NCI-H1105 treated with DMSO at 0.1 percent for 48 hours (cell line): Measurements from ENCODE around the gene CFAP97.
A peak's percentile ranks its signal among the peaks of the same experiment; 100 is the strongest.

ENCODE experiments used
- DNase-seq: peaks from one replicate; lab custom pipeline; 2025; lab: John Stamatoyannopoulos, UW

The CFAP97 gene

GRCh38 chr4:185196437-185196836 is 7.4 kb downstream of the CFAP97 start:
- DNase-seq: no peak

- DNase-seq: no peak
Measured at GRCh38 chr4:185194924-185195888, 8.6 kb downstream of the CFAP97 start.

GRCh38 chr4:185192059-185192458 is 11.7 kb downstream of the CFAP97 start:
- DNase-seq: no peak

GRCh38 chr4:185190306-185190856 is 13.4 kb downstream of the CFAP97 start:
- DNase-seq: no peak

- DNase-seq: no peak
Measured at GRCh38 chr4:185189606-185190305, 14.0 kb downstream of the CFAP97 start.

GRCh38 chr4:185186769-185187168 is 17.0 kb downstream of the CFAP97 start:
- no peak for DNase-seq

- DNase-seq: peak; percentile 80
Measured at GRCh38 chr4:185183622-185184281, 20.0 kb downstream of the CFAP97 start.

GRCh38 chr4:185182239-185182638 is 21.6 kb downstream of the CFAP97 start:
- no peak for DNase-seq

- DNase-seq: no peak
Measured at GRCh38 chr4:185179488-185179887, 24.3 kb downstream of the CFAP97 start.

GRCh38 chr4:185171373-185172071 is 32.3 kb downstream of the CFAP97 start:
- no peak for DNase-seq

- DNase-seq: no peak
Measured at GRCh38 chr4:185167234-185167633, 36.6 kb downstream of the CFAP97 start.

GRCh38 chr4:185165605-185166063 is 38.2 kb downstream of the CFAP97 start:
- DNase-seq: no peak

- DNase-seq: no peak
Measured at GRCh38 chr4:185151296-185151695, 52.5 kb downstream of the CFAP97 start.

GRCh38 chr4:185149392-185149791 is 54.4 kb downstream of the CFAP97 start:
- no peak for DNase-seq

- no peak for DNase-seq
Measured at GRCh38 chr4:185145572-185145971, 58.2 kb downstream of the CFAP97 start.

GRCh38 chr4:185144601-185145240 is 59.1 kb downstream of the CFAP97 start:
- no peak for DNase-seq

GRCh38 chr4:185143601-185143969 is 60.2 kb downstream of the CFAP97 start:
- peak; percentile 33 for DNase-seq

GRCh38 chr4:185142912-185143600 is 60.7 kb downstream of the CFAP97 start, which contains the start of gene SLC25A4:
Gene SLC25A4 (plus strand): TSS chr4:185143266. CDS start chr4:185143373, 107 bp downstream.
- peak; percentile 62 for DNase-seq

GRCh38 chr4:185142564-185142911 is 61.3 kb downstream of the CFAP97 start:
- DNase-seq: peak; percentile 17

GRCh38 chr4:185141777-185142176 is 62.0 kb downstream of the CFAP97 start:
- DNase-seq: no peak
